Fibroblast of the aortic adventitia (primary cell): ENCODE measurements around the gene GABRB2. TPM values are rescaled to one million over a fixed set of nuclear protein-coding genes. Genes with fewer than 3 reads are reported as not detected.

Experiments
- DNase-seq: peaks from one replicate; pipeline ENCODE4 v3.0.0-alpha.2; 2010; ENCODE audit warnings: low read depth
- H3K4me3 ChIP-seq: 2 replicates; pipeline ENCODE4 v1.5.1; 2011; ENCODE audit warnings: low read depth, mild to moderate bottlenecking, control low read depth, low read length, moderate library complexity
- total RNA-seq: library from RNA; depleted of rRNA; stranded (reverse); fragments of >200 nt; gene quantifications from 2 replicates; pipeline ENCODE4 v1.2.3, GENCODE V29; 2012; ENCODE audit warnings: low replicate concordance
- TF ChIP-seq, protein P1 (sequence below): IDR thresholded peaks from 2 replicates; pipeline ENCODE4 v1.5.1; 2011; ENCODE audit warnings: mild to moderate bottlenecking, low read length, control low read depth, inconsistent platforms; ENCODE audit not compliant: insufficient read depth

GABRB2 gene
- total RNA-seq, 1 donor, result 0.09 TPM

DNA sequence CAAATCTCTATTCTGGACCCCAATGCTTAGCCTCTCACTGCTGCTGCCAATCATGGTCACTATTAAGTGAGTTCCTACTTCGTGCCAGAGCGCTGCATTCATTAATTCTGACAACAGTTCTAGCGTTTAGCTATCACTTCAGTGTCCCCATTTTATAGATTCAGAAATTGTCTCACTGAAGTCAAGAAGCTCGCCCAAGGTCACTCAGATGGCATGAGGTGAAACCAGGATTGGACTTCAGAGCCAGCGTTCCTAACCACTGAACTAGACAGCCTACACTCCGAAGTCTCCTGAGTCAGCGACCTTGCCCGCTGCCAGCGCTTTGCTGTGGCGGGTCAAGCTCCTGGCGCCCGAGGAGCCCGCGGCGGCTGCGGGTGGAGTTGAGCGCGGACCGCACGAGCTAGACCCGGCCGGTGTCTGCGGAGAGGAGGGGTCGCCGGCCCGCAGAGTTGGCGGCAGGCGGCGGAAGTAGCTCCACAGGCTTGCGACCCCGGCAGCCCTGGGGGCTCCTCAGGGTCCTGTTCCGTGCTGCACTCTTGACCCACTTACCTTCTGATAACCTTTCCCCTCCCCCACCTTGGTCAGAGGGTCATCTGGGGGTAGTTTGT is 2.1 kb upstream of the GABRB2 start:
- TF ChIP-seq, protein P1, sequence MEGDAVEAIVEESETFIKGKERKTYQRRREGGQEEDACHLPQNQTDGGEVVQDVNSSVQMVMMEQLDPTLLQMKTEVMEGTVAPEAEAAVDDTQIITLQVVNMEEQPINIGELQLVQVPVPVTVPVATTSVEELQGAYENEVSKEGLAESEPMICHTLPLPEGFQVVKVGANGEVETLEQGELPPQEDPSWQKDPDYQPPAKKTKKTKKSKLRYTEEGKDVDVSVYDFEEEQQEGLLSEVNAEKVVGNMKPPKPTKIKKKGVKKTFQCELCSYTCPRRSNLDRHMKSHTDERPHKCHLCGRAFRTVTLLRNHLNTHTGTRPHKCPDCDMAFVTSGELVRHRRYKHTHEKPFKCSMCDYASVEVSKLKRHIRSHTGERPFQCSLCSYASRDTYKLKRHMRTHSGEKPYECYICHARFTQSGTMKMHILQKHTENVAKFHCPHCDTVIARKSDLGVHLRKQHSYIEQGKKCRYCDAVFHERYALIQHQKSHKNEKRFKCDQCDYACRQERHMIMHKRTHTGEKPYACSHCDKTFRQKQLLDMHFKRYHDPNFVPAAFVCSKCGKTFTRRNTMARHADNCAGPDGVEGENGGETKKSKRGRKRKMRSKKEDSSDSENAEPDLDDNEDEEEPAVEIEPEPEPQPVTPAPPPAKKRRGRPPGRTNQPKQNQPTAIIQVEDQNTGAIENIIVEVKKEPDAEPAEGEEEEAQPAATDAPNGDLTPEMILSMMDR, result no peak
- DNase-seq, result no peak
- H3K4me3 ChIP-seq, result no peak overlapping the region

DNA sequence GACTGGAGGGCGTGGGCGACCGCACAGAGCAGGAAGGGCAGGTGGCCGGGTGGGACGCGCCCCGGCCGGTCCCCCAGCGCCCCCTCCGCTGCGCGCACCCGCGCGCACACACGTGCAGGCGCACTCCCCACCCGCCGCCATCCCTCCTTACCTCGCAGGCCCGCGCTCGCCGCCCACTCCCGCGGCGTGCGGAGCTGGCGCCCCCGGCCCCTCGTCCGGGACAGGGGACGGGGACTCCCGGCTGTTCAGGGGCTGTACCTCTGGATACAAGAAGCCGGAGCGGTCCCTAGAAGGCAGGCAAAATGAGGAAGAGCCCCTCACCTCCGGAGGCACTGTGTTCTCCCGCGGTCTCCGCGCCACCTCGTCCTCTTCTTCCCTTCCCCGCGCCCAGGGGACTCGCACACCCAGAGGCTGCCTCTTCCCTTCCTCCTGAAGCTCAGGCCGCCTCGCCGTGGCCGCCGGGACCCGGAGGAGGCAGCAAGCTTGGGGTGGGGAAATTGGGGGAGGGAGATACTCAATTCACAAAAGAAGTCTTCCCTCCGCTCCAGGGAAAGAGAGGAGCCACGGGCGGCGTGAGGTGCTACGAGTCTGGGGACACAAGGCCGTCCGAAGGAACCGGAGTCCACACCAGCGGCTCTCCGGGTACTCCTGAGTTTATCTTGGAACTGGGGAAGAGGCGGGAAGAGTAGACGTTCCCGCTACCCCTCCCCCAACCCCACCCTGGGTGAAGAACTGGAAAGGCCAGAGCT is 1.4 kb upstream of the GABRB2 start:
- H3K4me3 ChIP-seq, result no peak overlapping the region
- DNase-seq, result no peak
- TF ChIP-seq, protein P1, result no peak

DNA sequence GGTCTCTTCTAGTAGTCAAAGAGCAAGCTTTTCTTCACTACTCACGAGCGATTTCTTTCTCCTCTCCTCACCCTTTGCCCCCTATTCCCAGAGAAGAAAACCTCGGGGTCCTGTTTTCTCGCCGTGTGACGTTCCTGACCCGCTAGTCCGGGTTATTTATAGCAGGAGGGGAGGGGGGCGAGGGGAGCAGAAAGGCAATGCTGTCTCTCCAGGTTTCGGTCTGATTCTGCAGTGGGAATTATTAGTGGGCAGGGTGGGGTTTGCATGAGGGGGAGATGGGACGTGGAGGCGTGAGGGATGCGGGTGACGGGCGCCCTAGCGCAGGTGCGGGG is 847 bp upstream of the GABRB2 start:
- TF ChIP-seq, protein P1, result no peak
- H3K4me3 ChIP-seq, result peak overlapping the region; percentile 22

DNA sequence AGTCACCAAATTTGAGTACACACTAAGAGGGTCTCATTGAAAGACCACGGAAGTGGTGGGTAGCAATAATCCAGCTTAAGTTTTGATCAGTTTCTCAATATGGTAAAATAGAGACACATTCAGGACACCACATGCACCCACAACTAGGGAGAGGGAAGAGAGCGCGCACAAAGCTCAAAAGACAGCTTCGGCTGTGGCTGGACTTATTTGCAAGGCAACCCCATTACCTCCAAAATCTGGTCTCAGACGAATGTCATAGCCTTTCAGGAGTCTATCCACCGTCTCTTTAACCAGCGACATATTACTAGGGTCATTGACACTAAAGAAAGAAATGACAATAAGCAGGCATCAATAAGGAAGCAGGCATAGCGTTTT is 443 bp downstream of the GABRB2 start:
- peak; percentile 0 for DNase-seq
- H3K4me3 ChIP-seq, result peak overlapping the region; percentile 38

More for the DNA sequence above, 847 bp upstream of the GABRB2 start:
- no peak for DNase-seq

DNA sequence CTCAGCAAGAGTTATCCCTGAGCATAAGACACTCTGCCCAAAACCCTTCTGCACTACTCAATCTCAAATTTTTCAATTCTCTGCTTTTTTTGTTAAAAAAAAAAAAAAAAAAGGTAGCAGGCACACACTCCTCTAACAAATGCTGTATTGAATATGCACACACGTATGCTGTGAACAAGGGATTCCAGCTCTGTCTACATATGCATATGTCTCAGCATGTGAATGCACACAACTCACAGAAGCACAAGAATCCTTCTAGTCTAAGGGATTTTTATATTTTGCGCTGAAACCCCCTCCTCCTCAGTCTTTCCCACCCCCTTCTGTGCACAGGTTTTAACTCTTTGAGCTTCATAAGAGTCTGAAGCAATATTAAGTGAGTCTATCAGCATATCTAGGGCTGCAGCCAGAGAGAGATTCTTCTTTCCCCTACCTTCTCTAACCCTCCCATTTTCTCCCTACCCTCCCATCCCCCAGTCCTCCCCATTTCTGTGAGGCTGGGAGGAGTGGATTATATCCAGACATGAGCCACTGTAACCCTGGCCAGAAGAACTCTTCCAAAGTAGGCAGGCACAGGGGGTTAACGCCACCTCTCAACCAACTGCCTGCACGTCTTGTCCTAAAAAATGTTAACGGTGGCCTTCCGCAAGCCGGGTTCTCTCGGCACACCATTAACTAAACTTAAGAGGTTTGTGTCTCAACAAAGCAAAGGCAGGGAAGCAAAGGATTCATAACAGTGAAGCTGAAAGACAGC is 1.0 kb downstream of the GABRB2 start:
- DNase-seq, result no peak
- no peak overlapping the region for H3K4me3 ChIP-seq
- TF ChIP-seq, protein P1, result no peak

More for the DNA sequence above, 443 bp downstream of the GABRB2 start:
- TF ChIP-seq, protein P1, result no peak

DNA sequence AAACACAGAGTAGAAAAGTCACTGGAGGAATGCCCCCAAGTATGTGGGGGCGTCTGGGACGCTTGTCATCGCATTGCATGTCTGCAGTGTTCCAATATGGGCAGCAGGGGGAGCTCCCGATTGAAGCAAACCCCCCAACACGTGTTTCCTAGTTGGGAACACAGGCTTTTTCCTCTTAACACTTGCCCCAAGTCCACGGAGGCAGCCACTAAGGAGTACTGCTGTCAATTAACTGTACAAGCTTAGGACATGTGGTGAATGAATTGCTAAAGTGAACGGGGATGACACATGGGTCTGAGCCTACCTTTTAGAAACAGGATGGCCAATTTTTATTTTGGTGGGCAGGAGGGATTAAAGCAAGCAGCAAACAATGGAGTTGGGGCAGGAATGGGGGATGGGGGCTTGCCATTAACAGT is 2.2 kb downstream of the GABRB2 start:
- TF ChIP-seq, protein P1, result peak; percentile 76
- DNase-seq, result peak; percentile 44
- H3K4me3 ChIP-seq, result no peak overlapping the region
